ENCODE data around the gene ALKBH3.
A peak's percentile ranks its signal among the peaks of the same experiment; 100 is the strongest.

Gene ALKBH3

DNA sequence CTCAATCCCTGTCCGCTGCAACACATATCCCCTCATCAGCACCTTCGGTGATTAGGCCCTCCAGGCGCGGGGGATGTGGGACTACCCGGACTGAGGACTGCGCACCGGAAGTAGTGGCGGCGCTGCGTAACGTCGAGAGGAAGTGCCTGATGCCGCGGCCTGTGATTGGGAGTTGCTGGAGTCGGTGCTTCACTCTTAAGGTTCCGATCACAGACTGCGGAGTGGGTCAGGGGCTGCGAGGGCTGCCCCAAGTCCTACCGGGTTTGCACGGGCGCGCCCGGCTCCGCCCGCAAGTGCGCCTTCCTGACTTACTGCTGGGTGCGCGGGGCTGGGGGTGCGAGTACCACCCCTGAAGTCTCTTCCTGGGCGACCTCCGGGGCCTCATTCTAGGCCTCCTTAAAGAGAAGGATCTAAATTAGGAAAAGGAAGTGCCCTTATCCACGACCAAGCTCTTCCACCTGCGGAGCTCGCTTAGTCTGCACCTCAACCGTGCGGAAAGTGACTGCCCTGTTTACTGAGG, at the start of gene ALKBH3:
ALKBH3 (plus strand) TSS at position 192 of the 520 bp plus-strand sequence. CDS start 1,822 bp downstream, outside the sequence.
- peaks cover 4% of the 10 kb centered on the region for H3K9me3 Mint-ChIP-seq
- H3K27ac Mint-ChIP-seq, result peak within 1 kb of the TSS; percentile 86
- peaks cover 3% of the 10 kb centered on the region for H3K27me3 Mint-ChIP-seq
- ATAC-seq (peak; percentile 100), DNase-seq (peak; percentile 91)
- peaks cover 23% of the 10 kb centered on the region for H3K4me1 Mint-ChIP-seq
- H3K4me3 Mint-ChIP-seq, result peak within 1 kb of the TSS; percentile 90
- peaks cover 23% of the 10 kb centered on the region for H3K36me3 Mint-ChIP-seq (ENCODE audit: low read depth)

DNA sequence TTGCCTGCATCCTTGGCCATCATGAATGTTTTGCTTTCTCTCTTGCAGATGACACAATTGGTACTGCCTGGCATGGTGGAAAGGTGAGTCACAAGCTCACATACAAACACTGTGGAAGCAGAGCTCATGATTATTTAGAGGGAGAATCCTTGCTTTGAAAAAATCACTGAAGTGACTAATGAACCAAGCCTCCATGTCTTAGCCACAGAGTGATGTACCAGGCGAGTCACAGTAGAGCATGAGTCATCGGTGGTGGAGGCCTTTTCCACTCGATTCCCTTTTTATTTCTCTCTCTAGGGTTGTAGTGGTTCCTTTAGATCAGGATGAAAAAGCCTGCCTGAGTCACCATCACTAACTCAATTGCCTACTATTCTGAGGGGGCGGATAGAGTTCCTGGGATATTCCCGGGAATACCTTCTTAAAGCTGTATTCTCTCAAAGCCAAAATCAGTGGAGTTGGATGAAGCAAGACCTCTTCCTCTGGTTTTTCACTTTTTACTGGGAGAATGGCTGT, 49.6 kb upstream of the ALKBH3 start:
- Mint-ChIP-seq H3K9me3 (no peaks in the 10 kb centered on the region), H3K4me3 (peak overlapping the region; percentile 21), H3K4me1 (peaks cover 19% of the 10 kb centered on the region), H3K36me3 (ENCODE audit: low read depth) (peaks cover 11% of the 10 kb centered on the region), H3K27ac (peak overlapping the region; percentile 65), H3K27me3 (no peaks in the 10 kb centered on the region)
- ATAC-seq (peak; percentile 100), DNase-seq (peak; percentile 43)

DNA sequence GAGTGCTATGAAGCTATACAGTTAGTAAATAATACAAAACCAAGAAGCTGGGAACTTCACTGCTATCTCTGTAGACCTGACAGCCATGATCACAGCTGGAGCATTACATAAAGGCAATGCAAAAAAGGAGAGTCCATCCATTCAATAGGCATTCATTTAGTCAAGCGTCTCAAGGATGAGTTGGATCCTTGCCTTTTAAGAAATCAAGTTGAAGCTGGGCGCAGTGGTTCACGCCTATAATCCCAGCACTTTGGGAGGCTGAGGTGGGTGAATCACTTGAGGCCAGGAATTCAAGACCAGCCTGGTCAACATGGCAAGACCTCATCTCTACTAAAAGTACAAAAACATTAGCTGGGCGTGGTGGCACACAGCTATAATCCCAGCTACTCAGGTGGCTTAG, 48.1 kb upstream of the ALKBH3 start:
- Mint-ChIP-seq H3K4me3 (no peak overlapping the region), H3K9me3 (no peaks in the 10 kb centered on the region), H3K27ac (no peak overlapping the region), H3K4me1 (peaks cover 19% of the 10 kb centered on the region), H3K27me3 (no peaks in the 10 kb centered on the region), H3K36me3 (ENCODE audit: low read depth) (peaks cover 15% of the 10 kb centered on the region)
- no peak for ATAC-seq
- no peak for DNase-seq

DNA sequence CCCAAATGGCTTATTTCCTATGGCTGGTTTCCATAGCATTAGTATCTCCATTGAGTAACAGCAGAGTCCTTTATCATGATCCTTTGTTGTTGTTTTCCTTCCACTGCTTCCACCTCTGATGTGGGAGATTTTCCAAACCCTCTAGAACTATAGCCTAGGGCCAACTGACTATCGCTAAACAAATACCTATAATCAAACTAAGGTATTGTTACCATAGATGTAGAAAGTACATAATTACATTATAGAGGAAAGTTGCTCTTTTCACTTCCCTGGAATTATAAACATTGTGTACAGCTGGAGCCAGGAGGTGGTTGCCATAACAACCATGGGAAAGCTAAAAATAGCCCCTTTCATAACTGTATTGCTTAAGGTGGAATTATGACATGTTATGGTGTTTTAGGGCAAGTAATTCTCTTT, 47.0 kb upstream of the ALKBH3 start:
- Mint-ChIP-seq H3K4me3 (no peak overlapping the region), H3K4me1 (peaks cover 19% of the 10 kb centered on the region), H3K27me3 (no peaks in the 10 kb centered on the region), H3K9me3 (no peaks in the 10 kb centered on the region), H3K36me3 (ENCODE audit: low read depth) (peaks cover 17% of the 10 kb centered on the region), H3K27ac (no peak overlapping the region)
- no peak for DNase-seq
- no peak for ATAC-seq

DNA sequence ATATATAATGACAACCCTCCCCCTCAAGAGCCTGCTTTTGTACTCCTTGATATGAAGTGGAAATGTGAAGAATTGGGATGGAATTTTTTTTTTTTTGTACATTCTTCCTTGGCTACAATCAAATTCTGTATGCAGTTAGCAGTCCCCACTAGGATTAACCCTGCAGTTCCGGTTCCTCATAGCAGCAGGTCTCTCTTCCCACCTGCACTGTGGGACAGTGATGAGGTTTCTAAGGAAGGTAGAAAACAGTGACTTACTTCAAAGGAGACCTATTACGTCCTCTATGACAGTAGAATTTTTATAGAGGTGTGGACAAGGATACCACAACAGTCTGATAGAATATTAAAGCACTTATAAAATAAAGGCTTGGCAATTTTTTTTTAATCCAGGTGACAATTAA, 46.3 kb upstream of the ALKBH3 start:
- no peak overlapping the region for H3K27ac Mint-ChIP-seq
- DNase-seq, result no peak
- peaks cover 19% of the 10 kb centered on the region for H3K4me1 Mint-ChIP-seq
- no peaks in the 10 kb centered on the region for H3K9me3 Mint-ChIP-seq
- H3K27me3 Mint-ChIP-seq, result no peaks in the 10 kb centered on the region
- H3K4me3 Mint-ChIP-seq, result no peak overlapping the region
- peaks cover 22% of the 10 kb centered on the region for H3K36me3 Mint-ChIP-seq (ENCODE audit: low read depth)
- ATAC-seq, result no peak

GRCh38 chr11:43835104-43835503, 45.5 kb upstream of the ALKBH3 start:
- DNase-seq (no peak), ATAC-seq (no peak)
- Mint-ChIP-seq H3K9me3 (no peaks in the 10 kb centered on the region), H3K27me3 (no peaks in the 10 kb centered on the region), H3K36me3 (ENCODE audit: low read depth) (peaks cover 24% of the 10 kb centered on the region), H3K27ac (no peak overlapping the region), H3K4me3 (no peak overlapping the region), H3K4me1 (peaks cover 17% of the 10 kb centered on the region)

- no peak overlapping the region for H3K27ac Mint-ChIP-seq
- no peak for ATAC-seq
- peaks cover 32% of the 10 kb centered on the region for H3K36me3 Mint-ChIP-seq (ENCODE audit: low read depth)
- H3K27me3 Mint-ChIP-seq, result no peaks in the 10 kb centered on the region
- no peaks in the 10 kb centered on the region for H3K4me1 Mint-ChIP-seq
- H3K4me3 Mint-ChIP-seq, result no peak overlapping the region
- no peaks in the 10 kb centered on the region for H3K9me3 Mint-ChIP-seq
- DNase-seq, result no peak
Measured at GRCh38 chr11:43837879-43838278, 42.8 kb upstream of the ALKBH3 start.

GRCh38 chr11:43842021-43842420, 38.6 kb upstream of the ALKBH3 start:
- Mint-ChIP-seq H3K4me3 (no peak overlapping the region), H3K4me1 (no peaks in the 10 kb centered on the region), H3K27me3 (no peaks in the 10 kb centered on the region), H3K27ac (no peak overlapping the region), H3K36me3 (ENCODE audit: low read depth) (peaks cover 34% of the 10 kb centered on the region), H3K9me3 (no peaks in the 10 kb centered on the region)
- DNase-seq (no peak), ATAC-seq (no peak)

DNA sequence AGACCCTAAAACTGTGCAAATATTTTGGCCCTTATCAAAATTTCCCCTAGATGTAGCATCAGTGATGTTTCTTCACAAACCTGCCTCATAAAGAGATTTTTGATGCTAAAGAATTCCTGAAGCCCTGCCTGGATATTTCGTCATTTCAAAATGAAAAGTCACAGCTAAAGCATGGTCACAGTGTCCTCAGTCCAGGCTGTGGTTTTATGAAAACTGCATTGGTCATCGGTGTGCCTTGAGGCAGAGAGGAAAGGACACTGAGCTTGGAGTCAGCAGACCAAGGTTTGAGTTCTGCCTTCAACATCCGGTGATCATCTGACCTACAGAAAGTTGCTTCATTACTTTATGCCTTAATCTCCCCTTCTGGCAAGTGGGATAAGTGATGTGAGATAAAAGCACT, 34.8 kb upstream of the ALKBH3 start:
- peaks cover 17% of the 10 kb centered on the region for H3K36me3 Mint-ChIP-seq (ENCODE audit: low read depth)
- no peak overlapping the region for H3K27ac Mint-ChIP-seq
- H3K27me3 Mint-ChIP-seq, result no peaks in the 10 kb centered on the region
- DNase-seq, result no peak
- no peaks in the 10 kb centered on the region for H3K9me3 Mint-ChIP-seq
- no peak for ATAC-seq
- H3K4me3 Mint-ChIP-seq, result no peak overlapping the region
- H3K4me1 Mint-ChIP-seq, result no peaks in the 10 kb centered on the region

DNA sequence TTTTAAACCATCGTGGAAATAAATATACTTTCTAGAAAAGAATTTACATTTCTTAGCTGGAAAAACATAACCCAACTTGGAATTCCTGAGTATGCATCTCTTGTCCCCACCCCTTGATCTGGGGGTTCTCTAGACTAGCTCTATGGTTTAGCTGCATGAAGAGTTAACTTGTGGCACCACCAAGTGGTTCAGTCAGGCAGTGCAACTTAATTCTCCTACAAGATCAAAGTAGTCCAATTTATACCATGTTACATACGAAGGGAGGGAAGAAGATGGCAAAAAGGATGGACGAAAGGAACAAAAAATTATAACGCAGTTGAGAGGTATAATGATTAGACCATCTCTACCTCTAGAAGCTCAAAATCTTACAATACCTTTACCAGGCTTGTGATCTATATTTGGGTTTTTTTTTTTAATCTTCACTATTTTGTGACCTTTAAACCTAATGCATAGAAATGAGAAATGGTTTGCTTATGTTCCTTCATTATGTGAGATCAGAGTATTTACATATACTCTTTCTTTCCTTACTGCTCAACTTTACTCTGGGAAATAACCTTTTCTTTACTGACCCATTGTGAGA, 28.5 kb upstream of the ALKBH3 start:
- Mint-ChIP-seq H3K4me3 (no peak overlapping the region), H3K4me1 (no peaks in the 10 kb centered on the region), H3K36me3 (ENCODE audit: low read depth) (peaks cover 13% of the 10 kb centered on the region), H3K27me3 (no peaks in the 10 kb centered on the region), H3K27ac (no peak overlapping the region), H3K9me3 (no peaks in the 10 kb centered on the region)
- peak; percentile 82 for ATAC-seq
- DNase-seq, result peak; percentile 64

DNA sequence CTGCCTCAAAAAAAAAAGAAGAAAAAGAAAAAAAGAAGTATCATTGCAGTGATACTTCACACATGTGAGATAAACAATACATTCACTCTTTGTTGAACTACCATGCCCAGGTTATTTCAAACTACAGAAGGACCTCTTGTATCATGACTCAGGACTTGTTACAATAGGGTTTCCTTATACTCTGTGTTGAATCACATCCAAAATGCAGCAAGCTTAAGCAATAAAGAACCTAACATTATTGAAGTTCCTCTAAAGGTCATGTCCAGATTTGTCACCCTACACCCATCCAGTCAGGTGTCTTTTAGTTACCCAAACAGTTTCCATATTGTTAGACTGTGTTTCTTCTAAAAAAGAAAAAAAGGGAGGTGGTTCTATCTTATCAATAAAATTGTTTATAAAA, 26.9 kb upstream of the ALKBH3 start:
- Mint-ChIP-seq H3K27me3 (no peaks in the 10 kb centered on the region), H3K27ac (no peak overlapping the region), H3K4me1 (no peaks in the 10 kb centered on the region), H3K9me3 (no peaks in the 10 kb centered on the region), H3K36me3 (ENCODE audit: low read depth) (peaks cover 13% of the 10 kb centered on the region), H3K4me3 (no peak overlapping the region)
- no peak for ATAC-seq
- no peak for DNase-seq

DNA sequence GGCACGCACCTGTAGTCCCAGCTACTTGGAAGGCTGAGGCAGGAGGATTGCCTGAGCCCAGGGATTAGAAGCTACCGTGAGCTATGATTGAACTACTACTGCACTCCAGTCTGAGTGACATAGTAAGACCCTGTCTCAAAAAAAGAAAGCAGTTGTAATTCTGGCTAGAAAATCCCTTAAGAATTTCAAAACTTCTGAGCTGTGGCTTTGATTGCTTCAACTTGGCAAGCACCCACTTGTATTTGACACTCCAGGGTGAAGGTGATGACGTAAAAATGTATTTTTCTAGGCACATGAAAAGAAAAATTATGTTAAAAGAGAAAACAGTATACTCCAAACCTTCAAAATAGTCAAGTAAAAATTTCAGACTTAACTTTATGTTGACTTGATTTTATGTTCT, 23.6 kb upstream of the ALKBH3 start:
- H3K9me3 Mint-ChIP-seq, result peaks cover 7% of the 10 kb centered on the region
- no peak for ATAC-seq
- no peak for DNase-seq
- no peaks in the 10 kb centered on the region for H3K27me3 Mint-ChIP-seq
- H3K27ac Mint-ChIP-seq, result no peak overlapping the region
- H3K4me3 Mint-ChIP-seq, result no peak overlapping the region
- no peaks in the 10 kb centered on the region for H3K4me1 Mint-ChIP-seq
- peaks cover 20% of the 10 kb centered on the region for H3K36me3 Mint-ChIP-seq (ENCODE audit: low read depth)

DNA sequence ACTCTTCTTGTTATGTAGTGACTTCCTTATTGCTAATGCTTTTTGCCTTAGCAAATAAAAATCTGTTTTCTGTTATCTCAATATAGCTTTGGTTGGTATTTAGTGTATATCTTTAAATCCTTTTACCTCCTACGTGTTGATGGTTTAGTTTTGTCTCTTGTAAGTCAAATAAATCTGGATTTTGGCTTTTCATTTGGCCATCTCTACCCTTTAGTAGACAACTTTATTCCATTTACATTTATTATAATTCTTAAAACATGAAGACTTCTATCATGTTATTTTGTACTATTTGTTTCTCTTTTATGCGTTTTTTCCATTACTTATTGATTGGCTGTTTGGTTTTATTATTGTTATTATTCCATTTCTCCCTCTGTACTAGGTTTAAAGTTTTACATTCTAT, 19.5 kb upstream of the ALKBH3 start:
- peaks cover 10% of the 10 kb centered on the region for H3K9me3 Mint-ChIP-seq
- H3K27me3 Mint-ChIP-seq, result peaks cover 12% of the 10 kb centered on the region
- no peak for DNase-seq
- ATAC-seq, result no peak
- H3K36me3 Mint-ChIP-seq (ENCODE audit: low read depth), result peaks cover 7% of the 10 kb centered on the region
- H3K4me1 Mint-ChIP-seq, result peaks cover 7% of the 10 kb centered on the region
- H3K4me3 Mint-ChIP-seq, result no peak overlapping the region
- no peak overlapping the region for H3K27ac Mint-ChIP-seq

DNA sequence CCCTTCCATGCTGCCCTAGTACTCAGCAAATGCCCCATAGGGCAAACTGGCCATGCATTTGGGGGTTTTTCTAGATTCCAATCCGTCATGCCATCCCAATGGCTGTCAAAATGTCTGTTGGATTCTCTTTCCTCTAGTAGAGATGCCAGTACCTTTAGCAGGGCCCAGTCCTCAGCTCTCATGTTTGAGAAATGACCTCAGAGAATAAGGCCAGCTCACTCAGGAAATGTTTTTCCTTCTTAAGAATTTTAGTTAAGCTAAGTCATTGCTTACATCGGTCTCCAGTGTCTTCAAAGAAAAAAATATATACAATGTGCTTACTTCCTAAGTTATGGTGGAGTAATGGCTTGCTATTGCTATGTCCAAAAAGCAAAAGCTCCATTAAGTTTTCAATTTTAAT, 14.1 kb upstream of the ALKBH3 start:
- Mint-ChIP-seq H3K36me3 (ENCODE audit: low read depth) (peaks cover 2% of the 10 kb centered on the region), H3K27ac (no peak overlapping the region), H3K4me3 (no peak overlapping the region), H3K9me3 (peaks cover 7% of the 10 kb centered on the region), H3K4me1 (peaks cover 34% of the 10 kb centered on the region), H3K27me3 (peaks cover 28% of the 10 kb centered on the region)
- DNase-seq (no peak), ATAC-seq (no peak)

DNA sequence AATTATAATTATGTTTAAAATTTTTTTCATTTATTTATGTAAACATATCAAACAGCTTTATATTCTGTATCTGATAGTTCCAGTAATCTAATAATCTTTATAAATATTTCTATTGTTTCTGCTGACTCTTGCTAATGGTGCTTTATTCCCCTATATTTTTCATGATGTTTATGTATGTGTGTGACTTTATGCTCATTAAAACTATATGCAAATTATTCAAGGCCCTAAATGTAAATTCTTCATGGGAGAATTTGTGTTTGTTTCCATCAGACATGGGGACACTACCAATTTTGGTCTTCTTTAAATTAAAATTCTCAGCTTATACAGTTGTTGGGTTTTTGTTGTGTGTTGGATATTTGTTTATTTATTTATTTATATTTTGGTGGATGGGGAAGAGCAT, 13.7 kb upstream of the ALKBH3 start:
- H3K27ac Mint-ChIP-seq, result no peak overlapping the region
- DNase-seq, result no peak
- H3K36me3 Mint-ChIP-seq (ENCODE audit: low read depth), result peaks cover 2% of the 10 kb centered on the region
- no peak overlapping the region for H3K4me3 Mint-ChIP-seq
- no peak for ATAC-seq
- peaks cover 34% of the 10 kb centered on the region for H3K4me1 Mint-ChIP-seq
- H3K9me3 Mint-ChIP-seq, result peaks cover 7% of the 10 kb centered on the region
- H3K27me3 Mint-ChIP-seq, result peaks cover 28% of the 10 kb centered on the region
